HepG2 (cell line): Measurements from ENCODE around the gene TPBG. TPM values are rescaled to one million over a fixed set of nuclear protein-coding genes. Genes with fewer than 3 reads are reported as not detected.

Experiments used
- ATAC-seq: fragments of 200-7000 bp; cut with Tn5 transposase; 3 replicates; pipeline ENCODE4 v1.9.1; 2020; ENCODE audit warnings: mild to moderate bottlenecking, moderate library complexity
- BruUV-seq: library from RNA; stranded (reverse); fragments of 400-500 nt; replicated peaks from 2 replicates; lab custom pipeline; 2021; lab: Mats Ljungman, UMichigan
- CTCF ChIA-PET: fragments of 300-600 bp; formaldehyde crosslinking; extraction: SDS; loops from one replicate; lab custom pipeline; 2021; ENCODE audit warnings: low total read pairs, inconsistent platforms, low intra/inter-chr PET ratio; lab: Yijun Ruan, JAX
- POLR2A ChIA-PET: fragments of 350-600 bp; sonication (Branson Sonifier 250); formaldehyde crosslinking; loops from one replicate; lab custom pipeline; 2020; ENCODE audit warnings: antibody characterized with exemption, inconsistent platforms; lab: Yijun Ruan, JAX
- DNase-seq: peaks from one replicate; pipeline ENCODE4 v3.0.0-alpha.2; 2015; ENCODE audit warnings: low spot score
- FAIRE-seq: peaks from 3 replicates; lab custom pipeline; 2011; peaks lifted over from hg19 to GRCh38; lab: Jason Lieb, UNC
- H2AFZ ChIP-seq: one replicate; pipeline ENCODE4 v1.6.1; 2011; ENCODE audit warnings: low read length, inconsistent platforms
- H3K27ac ChIP-seq: fragments of 300-600 bp; 3 replicates; pipeline ENCODE4 v1.8.0; 2011; ENCODE audit warnings: mixed run types, mild to moderate bottlenecking, mixed read lengths, low read length, inconsistent platforms; ENCODE audit not compliant: insufficient read depth; ENCODE audit errors: extremely low read length
- H3K27me3 ChIP-seq, 2 experiments: fragments of 200-600 bp in 1 of 2; 2 replicates in 1 of 2; 3 replicates in 1 of 2; pipeline versions ENCODE4 v1.6.0 to v1.8.0; 2011; ENCODE audit warnings: low read length in 2 of 2, mild to moderate bottlenecking in 2 of 2, moderate library complexity in 2 of 2, inconsistent platforms in 1 of 2; ENCODE audit not compliant: insufficient read depth in 2 of 2, control insufficient read depth in 1 of 2
- H3K36me3 ChIP-seq, 2 experiments: fragments of 200-600 bp in 1 of 2; replicated peaks in 1 of 2; 2 replicates in 1 of 2; 3 replicates in 1 of 2; pipeline versions ENCODE4 v1.5.1 to v1.8.0; 2011; ENCODE audit warnings: low read length in 2 of 2, inconsistent platforms in 1 of 2; ENCODE audit not compliant: insufficient read depth in 2 of 2, control insufficient read depth in 1 of 2
- H3K4me1 ChIP-seq: 2 replicates; pipeline ENCODE4 v1.5.1; 2012; ENCODE audit warnings: low read length, inconsistent platforms; ENCODE audit not compliant: insufficient read depth
- H3K4me2 ChIP-seq: 2 replicates; pipeline ENCODE4 v1.6.0; 2011; ENCODE audit warnings: low read depth, low read length, inconsistent platforms
- H3K4me3 ChIP-seq, 3 experiments: fragments of 200-600 bp in 1 of 3; sonication (generic), shearing (Covaris generic) in 1 of 3; replicated peaks in 1 of 3; 2 replicates each; pipeline ENCODE4 v1.5.1; 2011 to 2016; ENCODE audit warnings: low read length in 3 of 3, inconsistent platforms in 2 of 3, low read depth in 2 of 3, mild to moderate bottlenecking in 2 of 3, control low read depth in 1 of 3, mixed read lengths in 1 of 3; ENCODE audit not compliant: insufficient read depth in 1 of 3
- H3K79me2 ChIP-seq: one replicate; pipeline ENCODE4 v1.6.1; 2011; ENCODE audit warnings: low read length, inconsistent platforms; ENCODE audit not compliant: insufficient read depth
- H3K9ac ChIP-seq: 2 replicates; pipeline ENCODE4 v1.6.0; 2011; ENCODE audit warnings: mild to moderate bottlenecking, low read depth, low read length, inconsistent platforms; ENCODE audit not compliant: insufficient read depth
- H3K9me3 ChIP-seq: 2 replicates; pipeline ENCODE4 v1.5.1; 2012; ENCODE audit warnings: mild to moderate bottlenecking, low read length
- H4K20me1 ChIP-seq: 2 replicates; pipeline ENCODE4 v1.6.0; 2011; ENCODE audit warnings: inconsistent platforms, mild to moderate bottlenecking, low read length, moderate library complexity; ENCODE audit not compliant: insufficient read depth
- FOXM1 ChIP-seq: sonication (generic); formaldehyde crosslinking; IDR thresholded peaks from 2 replicates; pipeline ENCODE4 v1.5.0; 2020; ENCODE audit warnings: missing genetic modification reagents
- TBL1XR1 ChIP-seq: fragments of 150-350 bp; IDR thresholded peaks from 2 replicates; pipeline ENCODE4 v1.6.1; 2014; ENCODE audit warnings: borderline replicate concordance, low read length; ENCODE audit not compliant: partially characterized antibody
- ZBTB34 ChIP-seq: sonication (generic); formaldehyde crosslinking; IDR thresholded peaks from 2 replicates; pipeline ENCODE4 v1.8.0; 2022; ENCODE audit warnings: mild to moderate bottlenecking, missing genetic modification reagents
- ZC3H4 ChIP-seq: sonication (generic); formaldehyde crosslinking; IDR thresholded peaks from 2 replicates; pipeline ENCODE4 v1.4.0; 2020; ENCODE audit warnings: missing genetic modification reagents, borderline replicate concordance
- ZNF674 ChIP-seq: sonication (generic); formaldehyde crosslinking; IDR thresholded peaks from 2 replicates; pipeline ENCODE4 v1.5.0; 2020; ENCODE audit warnings: low read depth, mild to moderate bottlenecking, missing genetic modification reagents
- ZNF724P ChIP-seq: sonication (generic); formaldehyde crosslinking; IDR thresholded peaks from 2 replicates; pipeline ENCODE4 v1.8.0; 2022; ENCODE audit warnings: missing genetic modification reagents, borderline replicate concordance
- WGBS: methylation state at CpG from one replicate; pipeline ENCODE4 v1.1.6; 2017; ENCODE audit warnings: low lambda C conversion rate; 5-methylcytosine and 5-hydroxymethylcytosine counted together
- in situ Hi-C: cut with HindIII; loops from 2 replicates; pipeline ENCODE4 v1.10.0; 2017; ENCODE audit warnings: low pct_unique_long_range_greater_than_20kb; ENCODE audit not compliant: extremely low pct_ligation_motif_present
- intact Hi-C: fragments of 100-400 bp; cut with micrococcal nuclease; formaldehyde crosslinking; loops from one replicate; pipeline ENCODE4 v1.10.0; 2022; ENCODE audit not compliant: unreplicated experiment
- polyA plus RNA-seq, 8 experiments: library from polyadenylated mRNA; depleted of rRNA in 3 of 8; stranded (reverse) in 7 of 8; unstranded in 1 of 8; fragments of >200 nt; fragmentation: Illumina TruSeq in 4 of 8; extraction: Trizol in 4 of 8; gene quantifications; 2 replicates each; pipeline versions ENCODE4 v1.2.1 to v1.2.3, GENCODE V29; 2011 to 2016; ENCODE audit warnings: low read depth in 4 of 8, missing spikeins in 1 of 8, mixed read lengths in 1 of 8; ENCODE audit not compliant: insufficient read depth in 1 of 8
- total RNA-seq, 5 experiments: library from RNA; depleted of rRNA; stranded (reverse); fragments of >200 nt; fragmentation: Illumina TruSeq; extraction: Trizol; gene quantifications; 2 replicates each; pipeline ENCODE4 v1.2.3, GENCODE V29; 2016; ENCODE audit warnings: low read depth in 1 of 5
- TF ChIP-seq, protein P1 (sequence below): sonication (generic); formaldehyde crosslinking; IDR thresholded peaks from 2 replicates; pipeline ENCODE4 v1.5.0; 2020; ENCODE audit warnings: mild to moderate bottlenecking, missing genetic modification reagents

Gene TPBG
- total and polyA plus RNA-seq, 2 of the 13 experiments (the other 11 are each of a cell fraction or from before 2014, with no cell fraction given): 0.73 to 0.75 TPM

GRCh38 chr6:82362878-82363427 is 664 bp upstream of the TPBG start:
- ATAC-seq (no peak), FAIRE-seq (no peak), DNase-seq (no peak)
- Histone ChIP-seq H4K20me1 (no peaks in the 10 kb centered on the region), H3K9ac (no peak overlapping the region), H3K79me2 (no peaks in the 10 kb centered on the region), H3K4me1 (peaks cover 5% of the 10 kb centered on the region; the same call in 1 of the 2 replicates), H2AFZ (no peak overlapping the region), H3K27me3 (peaks cover 0 to 22% of the 10 kb centered on the region in 2 experiments; a peak in 2 of 5 replicates), H3K27ac (no peak overlapping the region), H3K4me2 (peak overlapping the region; percentile 92), H3K4me3 (peak overlapping the region in 2 of 3 experiments; percentile 63 to 73; a peak in 4 of 6 replicates), H3K9me3 (no peaks in the 10 kb centered on the region), H3K36me3 (no peaks in the 10 kb centered on the region)
- POLR2A ChIA-PET: no interaction called here
- 35% methylated on average over 13 of the region's 13 CpGs for WGBS
- in situ Hi-C loops (loop anchor here (10.0 kb wide), 1 partner anchor 692 kb away; no protein-coding TSS in a partner anchor), intact Hi-C loops (loop anchor here (1.0 to 5.0 kb wide), 2 partner anchors 111 to 694 kb away; no protein-coding TSS in a partner anchor)
- TF ChIP-seq ZC3H4: no peak
- no peak for TF ChIP-seq ZNF724P (CRISPR knock-in tag)
- no peak for TF ChIP-seq ZBTB34 (CRISPR knock-in tag)
- no peak for TF ChIP-seq FOXM1 (CRISPR knock-in tag)
- no peak for TF ChIP-seq ZNF674
- TF ChIP-seq, protein P1, sequence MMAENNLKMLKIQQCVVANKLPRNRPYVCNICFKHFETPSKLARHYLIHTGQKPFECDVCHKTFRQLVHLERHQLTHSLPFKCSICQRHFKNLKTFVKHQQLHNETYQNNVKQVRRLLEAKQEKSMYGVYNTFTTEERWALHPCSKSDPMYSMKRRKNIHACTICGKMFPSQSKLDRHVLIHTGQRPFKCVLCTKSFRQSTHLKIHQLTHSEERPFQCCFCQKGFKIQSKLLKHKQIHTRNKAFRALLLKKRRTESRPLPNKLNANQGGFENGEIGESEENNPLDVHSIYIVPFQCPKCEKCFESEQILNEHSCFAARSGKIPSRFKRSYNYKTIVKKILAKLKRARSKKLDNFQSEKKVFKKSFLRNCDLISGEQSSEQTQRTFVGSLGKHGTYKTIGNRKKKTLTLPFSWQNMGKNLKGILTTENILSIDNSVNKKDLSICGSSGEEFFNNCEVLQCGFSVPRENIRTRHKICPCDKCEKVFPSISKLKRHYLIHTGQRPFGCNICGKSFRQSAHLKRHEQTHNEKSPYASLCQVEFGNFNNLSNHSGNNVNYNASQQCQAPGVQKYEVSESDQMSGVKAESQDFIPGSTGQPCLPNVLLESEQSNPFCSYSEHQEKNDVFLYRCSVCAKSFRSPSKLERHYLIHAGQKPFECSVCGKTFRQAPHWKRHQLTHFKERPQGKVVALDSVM (CRISPR knock-in tag): no peak
- TF ChIP-seq TBL1XR1: no peak
- BruUV-seq: no TSS peak
- CTCF ChIA-PET: interaction anchor here (0.7 kb wide), 1 partner anchor 692 kb away, joined by 3 read pairs; no protein-coding TSS in a partner anchor
